Endothelial cell of umbilical vein (primary cell): ENCODE results near the gene SPA17. TPM values are rescaled to one million over a fixed set of nuclear protein-coding genes. Genes with fewer than 3 reads are reported as not detected.

ENCODE experiments used
- BruUV-seq: library from RNA; stranded (reverse); fragments of 400-500 nt; replicated peaks from 2 replicates; lab custom pipeline; 2021; lab: Mats Ljungman, UMichigan
- CTCF ChIA-PET: fragments of 300-600, 350-600 bp; sonication (Branson Sonifier 250); formaldehyde crosslinking; loops from one replicate; lab custom pipeline; 2021; ENCODE audit warnings: antibody characterized with exemption, inconsistent platforms; lab: Charles Lee
- POLR2A ChIA-PET: fragments of 300-600, 350-600 bp; sonication (Branson Sonifier 250); formaldehyde crosslinking; loops from one replicate; lab custom pipeline; 2021; ENCODE audit warnings: antibody characterized with exemption, inconsistent platforms; lab: Charles Lee
- DNase-seq: peaks from one replicate; pipeline ENCODE4 v3.0.0-alpha.2; 2011; ENCODE audit warnings: low read depth, low spot score
- FAIRE-seq: peaks from 2 replicates; lab custom pipeline; 2011; peaks lifted over from hg19 to GRCh38; lab: Jason Lieb, UNC
- H2AFZ ChIP-seq: 2 replicates; pipeline ENCODE4 v1.6.0; 2012; ENCODE audit warnings: low read depth, low read length, control low read depth, inconsistent platforms
- H3K27ac ChIP-seq: 2 replicates; pipeline ENCODE4 v1.5.1; 2011; ENCODE audit warnings: low read depth, mild to moderate bottlenecking, control low read depth, low read length, moderate library complexity; ENCODE audit not compliant: insufficient read depth
- H3K27me3 ChIP-seq, 2 experiments: 2 replicates each; pipeline versions ENCODE4 v1.6.0 to v1.6.1; 2011; ENCODE audit warnings: low read length in 2 of 2, mixed read lengths in 1 of 2; ENCODE audit not compliant: control insufficient read depth in 2 of 2, insufficient read depth in 2 of 2
- H3K36me3 ChIP-seq, 2 experiments: 2 replicates in 1 of 2; 3 replicates in 1 of 2; pipeline ENCODE4 v1.5.1; 2011; ENCODE audit warnings: low read length in 2 of 2, mild to moderate bottlenecking in 1 of 2, moderate library complexity in 1 of 2; ENCODE audit not compliant: control insufficient read depth in 2 of 2, insufficient read depth in 2 of 2; ENCODE audit errors: extremely low read depth in 1 of 2
- H3K4me1 ChIP-seq: 3 replicates; pipeline ENCODE4 v1.5.1; 2011; ENCODE audit warnings: mild to moderate bottlenecking, low read length; ENCODE audit not compliant: control insufficient read depth, insufficient read depth; ENCODE audit errors: extremely low read depth
- H3K4me2 ChIP-seq: 2 replicates; pipeline ENCODE4 v1.6.1; 2011; ENCODE audit warnings: low read length, control low read depth, mixed read lengths; ENCODE audit not compliant: insufficient read depth
- H3K4me3 ChIP-seq, 3 experiments: fragments of 200-600 bp in 1 of 3; sonication (generic), shearing (Covaris generic) in 1 of 3; replicated peaks in 1 of 3; 2 replicates each; pipeline ENCODE4 v1.5.1; 2011 to 2016; ENCODE audit warnings: control low read depth in 3 of 3, low read length in 3 of 3, mild to moderate bottlenecking in 2 of 3, inconsistent platforms in 1 of 3, low read depth in 1 of 3, moderate library complexity in 1 of 3; ENCODE audit not compliant: insufficient read depth in 1 of 3
- H3K79me2 ChIP-seq: 2 replicates; pipeline ENCODE4 v1.6.0; 2012; ENCODE audit warnings: low read length, inconsistent platforms; ENCODE audit not compliant: control insufficient read depth, insufficient read depth
- H3K9ac ChIP-seq: replicated peaks from 2 replicates; pipeline ENCODE3; 2011; ENCODE audit warnings: low read length, control low read depth; ENCODE audit not compliant: insufficient read depth; ENCODE audit errors: extremely low read depth
- H3K9me1 ChIP-seq: replicated peaks from 3 replicates; pipeline ENCODE4 v1.6.0; 2011; ENCODE audit warnings: mild to moderate bottlenecking, low read length; ENCODE audit not compliant: control insufficient read depth, insufficient read depth; ENCODE audit errors: extremely low read depth
- H3K9me3 ChIP-seq: replicated peaks from 2 replicates; pipeline ENCODE4 v1.5.1; 2012; ENCODE audit warnings: low read length, inconsistent platforms; ENCODE audit not compliant: control insufficient read depth, insufficient read depth
- H4K20me1 ChIP-seq: replicated peaks from 2 replicates; pipeline ENCODE3; 2011; ENCODE audit warnings: mild to moderate bottlenecking, low read length; ENCODE audit not compliant: control insufficient read depth, insufficient read depth; ENCODE audit errors: extremely low read depth
- EZH2 ChIP-seq: IDR thresholded peaks from 2 replicates; pipeline ENCODE4 v1.6.1; 2012; ENCODE audit warnings: borderline replicate concordance, low read depth, mild to moderate bottlenecking, moderate library complexity, low read length, inconsistent platforms; ENCODE audit not compliant: severe bottlenecking
- dilution Hi-C: fragments of 300-500 bp; cut with MboI; formaldehyde crosslinking; loops from one replicate; pipeline ENCODE4 v1.15.0; 2019; ENCODE audit warnings: low sequenced_read_pairs; ENCODE audit not compliant: extremely low pct_ligation_motif_present
- intact Hi-C: fragments of 100-400 bp; cut with micrococcal nuclease; formaldehyde crosslinking; loops from one replicate; pipeline ENCODE4 v1.10.0; 2022
- polyA plus RNA-seq, 4 experiments: library from polyadenylated mRNA; depleted of rRNA in 3 of 4; stranded (reverse) in 3 of 4; unstranded in 1 of 4; fragments of >200 nt; gene quantifications; 2 replicates each; pipeline versions ENCODE4 v1.2.1 to v1.2.3, GENCODE V29; 2011 to 2012; ENCODE audit warnings: missing spikeins in 1 of 4
- total RNA-seq: library from RNA; stranded (reverse); gene quantifications from 2 replicates; pipeline ENCODE4 v1.2.3, GENCODE V29; 2021
- TF ChIP-seq, protein P1 (sequence below): IDR thresholded peaks from 2 replicates; pipeline ENCODE4 v1.6.1; 2011; ENCODE audit not compliant: insufficient read depth, insufficient read length
- TF ChIP-seq, protein P2 (sequence below), 2 donors: IDR thresholded peaks; 1 replicate in 1 of 2; 2 replicates in 1 of 2; pipeline ENCODE4 v1.5.1; 2011; ENCODE audit warnings: low read length in 2 of 2, mild to moderate bottlenecking in 2 of 2, moderate library complexity in 2 of 2, control low read depth in 1 of 2, inconsistent platforms in 1 of 2, low read depth in 1 of 2; ENCODE audit not compliant: insufficient read depth in 1 of 2; ENCODE audit errors: extremely low read depth in 1 of 2

SPA17 gene
- total and polyA plus RNA-seq, 2 donors (not counting 3 experiments of a cell fraction or from before 2014, with no cell fraction given): 3.9 to 4.7 TPM

DNA sequence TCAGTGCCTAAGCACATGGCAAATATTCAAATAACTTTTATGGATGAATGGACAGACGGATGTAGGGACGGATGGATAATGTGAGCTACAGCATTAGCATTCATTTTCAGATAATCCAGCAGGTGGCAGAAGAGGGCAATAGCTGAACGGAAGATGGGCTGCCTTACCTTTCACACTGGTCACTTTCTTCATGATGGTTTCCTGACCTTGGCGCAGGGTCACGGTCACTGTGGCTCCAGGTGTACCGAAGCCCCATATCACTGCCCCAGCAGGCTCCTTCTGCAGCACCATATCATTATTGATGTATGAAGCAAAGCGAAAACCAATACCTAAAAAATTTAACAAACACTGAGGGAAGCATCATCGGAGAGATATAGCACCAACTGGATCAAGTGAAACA, 4.5 kb upstream of the SPA17 start:
- FAIRE-seq: peak; percentile 93
- no peak overlapping the region for H3K9ac ChIP-seq
- no peak overlapping the region for H3K4me3 ChIP-seq
- POLR2A ChIA-PET: interaction anchor here (1.0 to 1.5 kb wide), 3 partner anchors 84 to 168 kb away, joined by 4 to 5 read pairs (median 4); no protein-coding TSS in a partner anchor
- no peaks in the 10 kb centered on the region for H3K27me3 ChIP-seq
- BruUV-seq: no TSS peak
- no peaks in the 10 kb centered on the region for H3K9me3 ChIP-seq
- H3K27ac ChIP-seq: no peak overlapping the region
- H3K36me3 ChIP-seq: no peaks in the 10 kb centered on the region
- no peak overlapping the region for H3K4me2 ChIP-seq
- peak; percentile 64 for DNase-seq
- no peaks in the 10 kb centered on the region for H3K79me2 ChIP-seq
- TF ChIP-seq, protein P1, sequence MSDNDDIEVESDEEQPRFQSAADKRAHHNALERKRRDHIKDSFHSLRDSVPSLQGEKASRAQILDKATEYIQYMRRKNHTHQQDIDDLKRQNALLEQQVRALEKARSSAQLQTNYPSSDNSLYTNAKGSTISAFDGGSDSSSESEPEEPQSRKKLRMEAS: no peak
- TF ChIP-seq, protein P2, sequence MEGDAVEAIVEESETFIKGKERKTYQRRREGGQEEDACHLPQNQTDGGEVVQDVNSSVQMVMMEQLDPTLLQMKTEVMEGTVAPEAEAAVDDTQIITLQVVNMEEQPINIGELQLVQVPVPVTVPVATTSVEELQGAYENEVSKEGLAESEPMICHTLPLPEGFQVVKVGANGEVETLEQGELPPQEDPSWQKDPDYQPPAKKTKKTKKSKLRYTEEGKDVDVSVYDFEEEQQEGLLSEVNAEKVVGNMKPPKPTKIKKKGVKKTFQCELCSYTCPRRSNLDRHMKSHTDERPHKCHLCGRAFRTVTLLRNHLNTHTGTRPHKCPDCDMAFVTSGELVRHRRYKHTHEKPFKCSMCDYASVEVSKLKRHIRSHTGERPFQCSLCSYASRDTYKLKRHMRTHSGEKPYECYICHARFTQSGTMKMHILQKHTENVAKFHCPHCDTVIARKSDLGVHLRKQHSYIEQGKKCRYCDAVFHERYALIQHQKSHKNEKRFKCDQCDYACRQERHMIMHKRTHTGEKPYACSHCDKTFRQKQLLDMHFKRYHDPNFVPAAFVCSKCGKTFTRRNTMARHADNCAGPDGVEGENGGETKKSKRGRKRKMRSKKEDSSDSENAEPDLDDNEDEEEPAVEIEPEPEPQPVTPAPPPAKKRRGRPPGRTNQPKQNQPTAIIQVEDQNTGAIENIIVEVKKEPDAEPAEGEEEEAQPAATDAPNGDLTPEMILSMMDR (IDR thresholded peaks at IDR 0.05; ENCODE audit: extremely low read depth in 1 of 2, insufficient read depth in 1 of 2, low read depth in 1 of 2, low read length in 2 of 2): peak; percentile 61 to 66
- intact Hi-C loops (loop anchor here (1.0 kb wide), 8 partner anchors 25 to 198 kb away; no protein-coding TSS in a partner anchor), dilution Hi-C loops (loop anchor here (10.0 kb wide), 1 partner anchor 166 kb away; no protein-coding TSS in a partner anchor)
- no peaks in the 10 kb centered on the region for H4K20me1 ChIP-seq
- no peaks in the 10 kb centered on the region for H3K9me1 ChIP-seq
- CTCF ChIA-PET: interaction anchor here (0.6 to 8.9 kb wide), 45 partner anchors 10 to 207 kb away, joined by 3 to 267 read pairs (median 6); partner anchors contain the start of genes ESAM, MSANTD2, NRGN and ROBO3
- H3K4me1 ChIP-seq: peaks cover 12% of the 10 kb centered on the region
- H2AFZ ChIP-seq: no peak overlapping the region

DNA sequence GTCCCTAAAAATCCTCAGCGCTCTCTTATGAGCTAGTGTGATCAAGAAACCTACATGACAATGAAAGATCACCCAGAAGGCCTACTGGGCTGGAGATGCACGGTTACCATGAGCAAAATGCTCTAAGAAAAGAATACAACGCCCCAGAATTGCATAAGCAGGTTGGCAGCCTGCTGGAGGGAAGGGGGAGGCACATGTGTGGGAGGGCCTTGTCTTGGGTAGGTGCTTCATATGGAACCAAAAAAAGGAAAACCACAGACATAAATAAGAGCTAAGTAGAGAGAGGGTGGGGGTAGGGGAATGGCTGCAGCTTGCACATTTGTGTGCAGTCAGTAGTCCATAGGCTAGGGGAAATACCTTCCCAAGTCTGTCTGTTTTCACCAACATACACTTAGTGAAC, 3.0 kb upstream of the SPA17 start:
- CTCF ChIA-PET: interaction anchor here (1.2 to 8.9 kb wide), 11 partner anchors 55 to 206 kb away, joined by 4 to 267 read pairs (median 45); partner anchors contain the start of genes ESAM, MSANTD2, NRGN and ROBO3
- POLR2A ChIA-PET: interaction anchor here (1.2 kb wide), 1 partner anchor 77 kb away, joined by 3 read pairs; no protein-coding TSS in a partner anchor
- dilution Hi-C loops (no loop called here), intact Hi-C loops (no loop called here)
- no peaks in the 10 kb centered on the region for H3K79me2 ChIP-seq
- H3K4me1 ChIP-seq: peaks cover 16% of the 10 kb centered on the region
- no TSS peak for BruUV-seq
- no peaks in the 10 kb centered on the region for H3K9me3 ChIP-seq
- no peak overlapping the region for H2AFZ ChIP-seq
- H3K36me3 ChIP-seq: no peaks in the 10 kb centered on the region
- no peak for TF ChIP-seq EZH2
- no peak overlapping the region for H3K4me3 ChIP-seq
- H4K20me1 ChIP-seq: no peaks in the 10 kb centered on the region
- no peak overlapping the region for H3K9ac ChIP-seq
- FAIRE-seq (no peak), DNase-seq (no peak)
- no peaks in the 10 kb centered on the region for H3K27me3 ChIP-seq
- H3K4me2 ChIP-seq: no peak overlapping the region
- H3K9me1 ChIP-seq: no peaks in the 10 kb centered on the region
- H3K27ac ChIP-seq: no peak overlapping the region
